H1 (cell line): ENCODE measurements around the gene TMTC2. TPM values are rescaled to one million over a fixed set of nuclear protein-coding genes. Genes with fewer than 3 reads are reported as not detected.

Experiments
- CTCF ChIA-PET: fragments of 300-600 bp; sonication (Branson Sonifier 250); formaldehyde crosslinking; loops from one replicate; lab custom pipeline; 2021; ENCODE audit not compliant: partially characterized antibody; lab: Charles Lee
- POLR2A ChIA-PET: fragments of 300-600 bp; sonication (Branson Sonifier 250); formaldehyde crosslinking; loops from one replicate; lab custom pipeline; 2021; ENCODE audit warnings: inconsistent platforms; ENCODE audit not compliant: partially characterized antibody; lab: Charles Lee
- DNase-seq, 2 experiments: peaks; one replicate each; pipeline versions ENCODE4 v3.0.0 to v3.0.0-alpha.2; 2010 to 2022; ENCODE audit warnings: low spot score in 2 of 2, low read depth in 1 of 2, mixed read lengths in 1 of 2
- FAIRE-seq: peaks from 2 replicates; lab custom pipeline; 2011; peaks lifted over from hg19 to GRCh38; lab: Jason Lieb, UNC
- H2AFZ ChIP-seq: 2 replicates; pipeline ENCODE4 v1.8.1; 2012; ENCODE audit warnings: low read length, inconsistent platforms
- H2AK5ac ChIP-seq: 2 replicates; pipeline ENCODE4 v1.6.1; 2013; ENCODE audit warnings: low read depth, low read length
- H2BK120ac ChIP-seq: replicated peaks from 2 replicates; pipeline ENCODE3; 2013; ENCODE audit warnings: low read depth, low read length, inconsistent platforms
- H2BK12ac ChIP-seq: 2 replicates; pipeline ENCODE4 v1.6.1; 2013; ENCODE audit warnings: low read depth, low read length
- H2BK15ac ChIP-seq: 2 replicates; pipeline ENCODE4 v1.6.1; 2013; ENCODE audit warnings: low read length
- H2BK20ac ChIP-seq: 2 replicates; pipeline ENCODE4 v1.6.1; 2013; ENCODE audit warnings: low read length
- H2BK5ac ChIP-seq: 2 replicates; pipeline ENCODE4 v1.6.1; 2013; ENCODE audit warnings: low read depth, low read length
- H3K14ac ChIP-seq: 2 replicates; pipeline ENCODE4 v1.6.1; 2013; ENCODE audit warnings: inconsistent platforms; ENCODE audit not compliant: insufficient read length
- H3K18ac ChIP-seq: 2 replicates; pipeline ENCODE4 v1.6.1; 2013; ENCODE audit warnings: low read length; ENCODE audit errors: extremely low read depth
- H3K23ac ChIP-seq: 2 replicates; pipeline ENCODE4 v1.6.1; 2013; ENCODE audit warnings: inconsistent platforms; ENCODE audit not compliant: insufficient read length
- H3K23me2 ChIP-seq: 2 replicates; pipeline ENCODE4 v1.6.1; 2013; ENCODE audit warnings: low read depth, low read length
- H3K27ac ChIP-seq: 2 replicates; pipeline ENCODE4 v1.6.1; 2011; ENCODE audit warnings: low read depth, low read length, inconsistent platforms
- H3K27me3 ChIP-seq, 4 experiments: replicated peaks in 1 of 4; 1 replicate in 1 of 4; 2 replicates in 3 of 4; pipeline versions ENCODE4 v1.6.1 to v1.8.1; 2011 to 2013; ENCODE audit warnings: low read length in 3 of 4, mild to moderate bottlenecking in 3 of 4, inconsistent platforms in 2 of 4, mixed read lengths in 2 of 4, moderate library complexity in 1 of 4; ENCODE audit not compliant: control insufficient read depth in 3 of 4, insufficient read depth in 3 of 4; ENCODE audit errors: extremely low read depth in 1 of 4
- H3K36me3 ChIP-seq, 4 experiments: 2 replicates each; pipeline versions ENCODE4 v1.6.1 to v1.8.1; 2011 to 2013; ENCODE audit warnings: mild to moderate bottlenecking in 4 of 4, low read length in 3 of 4, moderate library complexity in 2 of 4, control low read depth in 1 of 4, inconsistent platforms in 1 of 4; ENCODE audit not compliant: insufficient read depth in 4 of 4, control insufficient read depth in 2 of 4
- H3K4ac ChIP-seq: replicated peaks from 2 replicates; pipeline ENCODE3; 2013; ENCODE audit warnings: low read length, low read depth, mixed read lengths, inconsistent platforms; ENCODE audit not compliant: insufficient read length
- H3K4me1 ChIP-seq, 4 experiments: replicated peaks in 1 of 4; 1 replicate in 1 of 4; 2 replicates in 3 of 4; pipeline versions ENCODE4 v1.6.1 to v1.8.1; 2011 to 2013; ENCODE audit warnings: low read length in 3 of 4, inconsistent platforms in 2 of 4, mixed read lengths in 1 of 4; ENCODE audit not compliant: insufficient read depth in 4 of 4, control insufficient read depth in 3 of 4
- H3K4me2 ChIP-seq, 2 experiments: 2 replicates each; pipeline versions ENCODE4 v1.6.1 to v1.8.1; 2011 to 2013; ENCODE audit warnings: low read depth in 2 of 2, low read length in 2 of 2, control low read depth in 1 of 2, inconsistent platforms in 1 of 2, mild to moderate bottlenecking in 1 of 2; ENCODE audit not compliant: insufficient read depth in 1 of 2
- H3K4me3 ChIP-seq, 4 experiments: fragments of 200-600, 300-600 bp in 1 of 4; sonication (generic), shearing (Covaris generic), sonication (Bioruptor Twin) in 1 of 4; 2 replicates each; pipeline versions ENCODE4 v1.5.1 to v1.8.1; 2011 to 2016; ENCODE audit warnings: low read length in 4 of 4, low read depth in 3 of 4, control low read depth in 2 of 4, inconsistent platforms in 2 of 4, mild to moderate bottlenecking in 2 of 4, mixed read lengths in 1 of 4, moderate library complexity in 1 of 4; ENCODE audit not compliant: insufficient read depth in 2 of 4; ENCODE audit errors: extremely low read depth in 1 of 4
- H3K56ac ChIP-seq: replicated peaks from 2 replicates; pipeline ENCODE3; 2013; ENCODE audit warnings: low read depth, mild to moderate bottlenecking, mixed read lengths, low read length, inconsistent platforms; ENCODE audit not compliant: insufficient read length
- H3K79me1 ChIP-seq: 2 replicates; pipeline ENCODE4 v1.6.1; 2013; ENCODE audit warnings: low read depth, low read length, control low read depth
- H3K79me2 ChIP-seq, 2 experiments: 2 replicates each; pipeline versions ENCODE4 v1.6.1 to v1.8.1; 2012 to 2013; ENCODE audit warnings: low read length in 2 of 2, mild to moderate bottlenecking in 2 of 2, inconsistent platforms in 1 of 2; ENCODE audit not compliant: insufficient read depth in 2 of 2, control insufficient read depth in 1 of 2
- H3K9ac ChIP-seq, 4 experiments: replicated peaks in 1 of 4; 1 replicate in 1 of 4; 2 replicates in 3 of 4; pipeline versions ENCODE4 v1.6.1 to v1.8.1; 2011 to 2013; ENCODE audit warnings: low read depth in 3 of 4, low read length in 3 of 4, control low read depth in 2 of 4, mild to moderate bottlenecking in 2 of 4, moderate library complexity in 2 of 4, inconsistent platforms in 1 of 4; ENCODE audit errors: extremely low read depth in 1 of 4
- H3K9me3 ChIP-seq, 2 experiments: 2 replicates each; pipeline versions ENCODE4 v1.6.1 to v1.8.1; 2012 to 2013; ENCODE audit warnings: mild to moderate bottlenecking in 2 of 2, moderate library complexity in 2 of 2, control low read depth in 1 of 2, inconsistent platforms in 1 of 2, low read depth in 1 of 2, low read length in 1 of 2, mixed read lengths in 1 of 2; ENCODE audit not compliant: insufficient read depth in 2 of 2
- H4K20me1 ChIP-seq, 2 experiments: replicated peaks in 1 of 2; 2 replicates each; pipeline versions ENCODE3 to v1.8.1; 2011 to 2013; ENCODE audit warnings: inconsistent platforms in 2 of 2, low read length in 2 of 2, mild to moderate bottlenecking in 1 of 2; ENCODE audit not compliant: insufficient read depth in 2 of 2, control insufficient read depth in 1 of 2
- H4K5ac ChIP-seq: 2 replicates; pipeline ENCODE4 v1.6.1; 2013; ENCODE audit warnings: low read length, low read depth, mixed read lengths, inconsistent platforms; ENCODE audit not compliant: insufficient read length
- H4K8ac ChIP-seq: 2 replicates; pipeline ENCODE4 v1.8.0; 2013; ENCODE audit warnings: mild to moderate bottlenecking, moderate library complexity, low read length, inconsistent platforms; ENCODE audit not compliant: insufficient read depth; ENCODE audit errors: extremely low read depth
- H4K91ac ChIP-seq: replicated peaks from 2 replicates; pipeline ENCODE3; 2013; ENCODE audit warnings: low read length, mixed read lengths, inconsistent platforms; ENCODE audit not compliant: insufficient read length
- BACH1 ChIP-seq: IDR thresholded peaks from 2 replicates; pipeline ENCODE4 v1.6.1; 2012; ENCODE audit warnings: low read length, improper control_type of control experiment
- BCL11A ChIP-seq, 2 experiments: IDR thresholded peaks; one replicate each; pipeline ENCODE4 v1.6.1; 2011; ENCODE audit warnings: low read depth in 2 of 2, low read length in 2 of 2, mild to moderate bottlenecking in 2 of 2
- CEBPB ChIP-seq: IDR thresholded peaks from 2 replicates; pipeline ENCODE4 v1.6.1; 2012; ENCODE audit warnings: low read depth, low read length
- CHD2 ChIP-seq: IDR thresholded peaks from 2 replicates; pipeline ENCODE4 v1.6.1; 2012; ENCODE audit warnings: low read length, improper control_type of control experiment
- E2F6 ChIP-seq: IDR thresholded peaks from 2 replicates; pipeline ENCODE4 v1.6.1; 2012; ENCODE audit warnings: inconsistent platforms
- EGR1 ChIP-seq: IDR thresholded peaks from 2 replicates; pipeline ENCODE4 v1.6.1; 2011; ENCODE audit warnings: low read depth, low read length, borderline replicate concordance
- EP300 ChIP-seq, 2 experiments: IDR thresholded peaks; 1 replicate in 1 of 2; 2 replicates in 1 of 2; pipeline ENCODE4 v1.6.1; 2011 to 2012; ENCODE audit warnings: low read depth in 2 of 2, low read length in 2 of 2, mild to moderate bottlenecking in 2 of 2, borderline replicate concordance in 1 of 2, inconsistent platforms in 1 of 2, moderate library complexity in 1 of 2
- MAFK ChIP-seq: IDR thresholded peaks from 2 replicates; pipeline ENCODE4 v1.6.1; 2012; ENCODE audit warnings: low read depth, mild to moderate bottlenecking, improper control_type of control experiment, low read length
- NRF1 ChIP-seq: IDR thresholded peaks from 2 replicates; pipeline ENCODE4 v1.6.1; 2011; ENCODE audit warnings: mild to moderate bottlenecking, low read depth, low read length, improper control_type of control experiment
- RFX5 ChIP-seq: IDR thresholded peaks from 2 replicates; pipeline ENCODE4 v1.6.1; 2011; ENCODE audit warnings: low read depth, low read length, improper control_type of control experiment, borderline replicate concordance
- SIRT6 ChIP-seq: IDR thresholded peaks from one replicate; pipeline ENCODE4 v1.7.1; 2012; ENCODE audit warnings: low read length, inconsistent platforms
- SRF ChIP-seq: IDR thresholded peaks from 2 replicates; pipeline ENCODE4 v1.6.1; 2011; ENCODE audit warnings: mild to moderate bottlenecking, low read depth, low read length, moderate library complexity
- TAF1 ChIP-seq: IDR thresholded peaks from 2 replicates; pipeline ENCODE4 v1.6.1; 2011; ENCODE audit warnings: mild to moderate bottlenecking, low read depth, low read length
- TEAD4 ChIP-seq: IDR thresholded peaks from 2 replicates; pipeline ENCODE4 v1.6.1; 2012; ENCODE audit warnings: low read depth, low read length, inconsistent platforms, mixed read lengths
- YY1 ChIP-seq: IDR thresholded peaks from 2 replicates; pipeline ENCODE4 v1.6.1; 2011; ENCODE audit warnings: low read depth, mild to moderate bottlenecking, low read length
- WGBS, 2 experiments: shearing (Covaris generic) in 1 of 2; methylation state at CpG; one replicate each; pipeline versions ENCODE4 v1.1.6 to v1.1.7; 2013 to 2015; ENCODE audit warnings: low lambda C conversion rate in 2 of 2, mixed read lengths in 2 of 2, inconsistent platforms in 1 of 2, low coverage in 1 of 2, missing lambda C conversion rate in 1 of 2; ENCODE audit not compliant: insufficient replicate concordance in 2 of 2, insufficient coverage in 1 of 2, insufficient read length in 1 of 2; ENCODE audit errors: extremely low coverage in 1 of 2, missing lambda C conversion rate in 1 of 2; 5-methylcytosine and 5-hydroxymethylcytosine counted together
- polyA plus RNA-seq, 7 experiments: library from polyadenylated mRNA; depleted of rRNA in 3 of 7; stranded (reverse) in 5 of 7; unstranded in 2 of 7; fragments of >200 nt in 5 of 7; fragments of 200-250 nt in 2 of 7; gene quantifications; 1 replicate in 5 of 7; 2 replicates in 1 of 7; 4 replicates in 1 of 7; pipeline versions ENCODE4 v1.2.1 to v1.2.3, GENCODE V29; 2011 to 2013; ENCODE audit warnings: missing spikeins in 2 of 7, mixed read lengths in 2 of 7
- total RNA-seq: library from RNA; stranded (reverse); fragmentation: NEBNext Ultra II Directional; extraction: Animal tissue kit (Norgen Biotek cat#: 25700); gene quantifications from 2 replicates; pipeline ENCODE4 v1.2.1, GENCODE V29; 2021

TMTC2 gene
- total and polyA plus RNA-seq, 2 of the 8 experiments (the other 6 are each of a cell fraction or from before 2014, with no cell fraction given) = 2.3 to 3.9 TPM

- CTCF ChIA-PET = no interaction called here
- Histone ChIP-seq H3K36me3 (no peaks in the 10 kb centered on the region), H3K9ac (no peak overlapping the region), H2BK12ac (no peak overlapping the region), H2AFZ (no peak overlapping the region), H3K23me2 (no peaks in the 10 kb centered on the region), H2BK15ac (no peak overlapping the region), H2BK5ac (no peak overlapping the region), H3K79me1 (no peaks in the 10 kb centered on the region), H3K18ac (no peak overlapping the region), H4K20me1 (no peaks in the 10 kb centered on the region), H3K79me2 (no peaks in the 10 kb centered on the region), H2BK120ac (no peak overlapping the region), H3K9me3 (no peaks in the 10 kb centered on the region), H3K27ac (no peak overlapping the region), H3K14ac (no peak overlapping the region), H2AK5ac (no peak overlapping the region), H3K27me3 (no peaks in the 10 kb centered on the region), H3K23ac (no peak overlapping the region), H4K91ac (no peak overlapping the region), H4K8ac (no peak overlapping the region), H3K4me3 (no peak overlapping the region), H3K4me2 (no peak overlapping the region), H3K4ac (no peak overlapping the region), H2BK20ac (no peak overlapping the region), H3K4me1 (no peaks in the 10 kb centered on the region), H4K5ac (no peak overlapping the region), H3K56ac (no peak overlapping the region)
- TF ChIP-seq CHD2 (no peak), EGR1 (no peak), YY1 (no peak), E2F6 (no peak), MAFK (no peak), RFX5 (no peak), NRF1 (no peak), CEBPB (no peak), TAF1 (no peak), BACH1 (no peak), EP300 (IDR thresholded peaks at IDR 0.05; ENCODE audit: borderline replicate concordance in 1 of 2, low read depth in 2 of 2, low read length in 2 of 2) (no peak), SRF (no peak), TEAD4 (no peak), SIRT6 (no peak), BCL11A (IDR thresholded peaks at IDR 0.05; ENCODE audit: low read depth in 2 of 2, low read length in 2 of 2) (no peak)
- FAIRE-seq = no peak
- no peak for DNase-seq
- WGBS, 2 experiments = 78% methylated on average over 5 of the region's 5 CpGs; no CpG with 5 or more reads in 1 of the 2 experiments
- POLR2A ChIA-PET = no interaction called here
These were observed 207.2 kb downstream of the TMTC2 start for GRCh38 chr12:82893896-82894295.
